T-helper 9 cell (primary cell): ENCODE results near the gene SH3TC1.

Source experiments
- DNase-seq: peaks from one replicate; pipeline ENCODE4 v3.0.0-alpha.2; 2020

SH3TC1 gene

DNA sequence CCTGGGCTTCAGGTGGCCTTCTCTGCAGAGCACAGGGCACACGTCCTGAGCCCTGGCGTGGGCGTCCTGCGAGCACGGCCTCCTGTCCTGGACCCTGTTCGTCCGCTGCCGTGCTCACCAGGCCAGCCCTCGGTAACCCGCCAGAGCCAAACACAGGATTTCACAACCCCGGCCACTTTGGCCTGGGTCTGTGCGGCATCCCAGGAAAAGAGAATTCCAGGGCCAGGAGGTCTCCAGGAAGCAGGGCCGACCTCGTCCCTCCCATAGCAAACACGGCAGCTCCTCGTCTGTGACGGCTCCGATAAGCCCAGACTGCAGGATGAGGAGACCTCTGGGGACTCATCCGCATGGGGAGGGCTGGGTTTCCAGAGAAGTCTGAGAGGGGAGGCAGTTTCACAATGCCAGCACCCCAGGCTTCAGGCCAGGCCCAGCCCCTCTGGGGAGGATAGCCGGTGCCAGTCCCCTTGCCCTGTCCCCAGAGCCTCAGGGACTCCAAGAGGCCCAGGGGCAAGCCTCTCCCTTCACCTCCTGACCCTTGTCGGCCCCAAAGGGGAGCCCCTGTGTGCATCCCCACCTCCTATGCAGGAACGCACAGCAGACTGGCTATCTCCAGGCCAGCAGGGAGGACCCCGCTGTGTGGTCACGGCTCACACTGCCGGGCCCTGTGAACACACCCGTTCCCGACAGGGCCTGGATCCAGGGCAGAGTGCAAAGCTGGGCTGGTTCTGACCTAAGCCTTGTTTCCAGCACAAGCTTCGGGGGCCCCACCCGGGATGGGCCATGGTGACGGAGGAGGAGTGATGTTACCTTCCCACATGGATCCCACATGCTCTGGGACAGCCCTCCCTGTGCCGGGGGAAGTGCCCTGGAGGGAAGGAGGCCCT lies 48.2 kb downstream of the SH3TC1 start:
- no peak for DNase-seq

DNA sequence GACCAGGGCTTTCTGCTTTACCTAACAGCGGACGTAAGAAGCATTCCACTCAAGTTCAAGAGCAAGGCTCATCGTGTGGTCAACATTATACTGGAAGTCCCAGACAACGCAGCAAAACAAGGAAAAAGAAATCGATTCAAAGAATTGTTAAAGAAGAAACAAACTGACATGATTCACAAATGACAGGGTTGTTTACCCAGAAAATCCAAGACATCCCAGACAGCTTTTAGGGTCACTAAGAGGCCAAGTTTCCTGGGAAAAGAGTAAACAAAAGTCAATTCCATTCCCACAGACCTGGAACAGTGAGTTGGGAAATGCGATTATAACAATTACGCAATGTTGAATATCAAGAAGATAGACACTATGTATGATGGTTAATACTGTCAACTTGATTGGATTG lies 49.0 kb downstream of the SH3TC1 start:
- no peak for DNase-seq

DNA sequence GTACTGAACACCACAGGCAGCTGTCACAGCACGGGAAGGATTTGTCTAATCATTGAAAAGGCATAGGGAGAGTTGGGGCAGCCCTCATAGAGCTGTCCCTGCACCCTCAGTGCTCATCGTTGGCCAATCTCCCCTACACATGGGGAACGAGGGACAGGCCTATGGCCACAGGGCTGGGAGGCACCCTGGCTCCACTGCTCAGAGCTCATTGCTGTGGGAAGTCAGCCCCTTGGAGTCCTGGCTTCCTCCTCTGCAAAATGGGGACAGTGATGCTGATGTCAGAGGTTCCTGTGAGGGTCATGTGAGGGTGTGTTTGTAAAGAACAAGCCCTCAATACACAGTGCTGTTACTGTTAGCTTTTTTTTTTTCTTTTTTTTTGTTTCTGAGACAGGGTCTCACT lies 51.1 kb downstream of the SH3TC1 start:
- DNase-seq = no peak

DNA sequence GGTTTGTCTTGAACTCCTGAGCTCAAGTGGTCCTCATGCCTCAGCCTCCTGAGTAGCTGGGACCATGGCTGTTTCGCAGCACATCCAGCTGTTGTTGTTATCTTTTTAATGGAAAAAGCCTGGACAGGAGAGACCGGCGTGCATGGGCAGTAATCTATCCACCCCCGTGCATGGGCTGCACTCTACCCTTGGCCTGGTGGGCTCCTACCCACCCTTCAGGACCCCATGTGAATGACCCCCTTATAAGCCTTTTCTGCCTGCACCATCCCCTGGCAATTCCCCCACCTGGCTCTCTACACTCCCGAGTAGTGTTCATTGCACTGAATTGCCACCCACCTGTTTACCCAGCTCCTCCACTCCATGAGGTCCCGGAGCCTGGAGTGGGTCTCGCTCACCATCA lies 51.5 kb downstream of the SH3TC1 start:
- DNase-seq = no peak

DNA sequence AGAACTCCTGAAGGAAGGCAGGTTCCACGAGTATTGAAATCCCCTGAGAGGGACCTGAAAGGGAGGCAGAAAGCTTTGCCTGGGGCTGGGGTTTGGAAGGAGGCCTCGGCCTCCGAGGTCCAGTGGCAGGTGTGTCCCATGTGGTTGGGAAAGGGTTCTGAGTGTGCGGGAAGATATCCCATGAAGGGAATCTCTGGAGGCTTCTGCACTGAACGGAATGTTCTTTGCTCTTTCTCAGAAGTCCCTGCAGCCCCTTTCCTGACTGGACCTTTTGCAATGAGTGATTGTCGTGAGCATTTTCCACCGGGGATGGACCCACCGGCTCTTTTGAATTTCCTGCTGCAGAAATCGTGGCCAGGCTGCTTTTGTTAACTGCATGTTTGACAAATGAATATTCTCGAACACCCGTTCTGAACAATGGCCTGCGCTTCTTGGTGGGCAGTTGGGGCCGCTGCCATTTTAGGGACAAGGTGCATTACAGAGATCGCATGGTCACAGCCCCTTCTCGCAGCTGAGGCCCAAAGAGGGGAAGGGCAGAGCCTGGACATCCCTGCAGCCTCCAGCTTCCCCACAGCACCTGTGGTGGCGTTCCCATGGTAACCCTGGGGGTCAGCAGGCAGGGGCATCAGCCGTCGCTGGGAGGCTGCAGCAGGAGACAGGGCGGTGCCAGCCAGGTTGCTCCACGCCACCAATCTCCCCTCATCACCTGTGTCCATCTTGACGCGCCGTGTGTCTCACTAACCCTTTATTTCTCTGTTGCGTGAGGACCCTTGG lies 52.2 kb downstream of the SH3TC1 start:
- DNase-seq = no peak

DNA sequence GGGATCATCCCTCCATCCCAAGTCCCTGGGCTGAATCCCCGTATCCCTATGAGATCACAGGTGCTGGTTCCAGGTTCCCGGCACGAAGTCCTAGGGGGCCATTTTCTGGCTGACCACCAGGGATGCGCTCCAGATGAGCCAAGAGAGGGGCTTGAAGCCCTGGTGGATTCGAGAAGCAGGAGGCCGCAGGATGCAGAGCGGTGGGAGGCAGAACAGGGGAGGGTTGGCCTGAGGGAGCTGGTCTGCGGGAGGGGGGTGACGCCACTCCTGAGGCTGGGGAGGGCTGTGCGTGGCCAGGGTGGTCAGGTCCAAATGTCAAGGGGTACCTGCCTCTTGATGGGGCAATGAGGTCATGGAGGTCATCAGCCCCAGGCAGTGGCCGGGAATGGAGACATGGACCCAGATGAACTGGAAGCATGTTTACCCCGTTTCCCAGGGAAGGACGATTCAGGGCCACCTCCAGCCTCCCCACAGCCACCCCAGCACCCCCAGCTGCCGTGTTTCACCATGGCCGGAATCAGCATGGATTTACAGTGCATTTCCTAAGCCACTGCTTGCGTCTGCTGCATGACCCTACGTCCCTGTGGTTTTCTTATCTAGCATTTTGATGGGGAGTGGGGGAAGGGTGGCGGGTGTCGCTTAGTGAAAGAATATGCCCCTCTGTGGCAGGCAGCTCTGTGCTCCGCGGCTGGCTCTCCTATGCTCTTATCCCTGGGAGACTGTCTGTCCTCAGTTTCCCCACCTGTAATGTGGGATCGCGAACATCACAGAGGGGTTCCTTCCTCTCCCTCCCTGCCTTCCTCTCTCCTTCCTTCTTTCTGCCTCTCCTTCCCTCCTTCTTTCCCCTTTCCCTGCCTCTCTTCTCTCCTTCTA lies 53.4 kb downstream of the SH3TC1 start:
- DNase-seq = no peak

DNA sequence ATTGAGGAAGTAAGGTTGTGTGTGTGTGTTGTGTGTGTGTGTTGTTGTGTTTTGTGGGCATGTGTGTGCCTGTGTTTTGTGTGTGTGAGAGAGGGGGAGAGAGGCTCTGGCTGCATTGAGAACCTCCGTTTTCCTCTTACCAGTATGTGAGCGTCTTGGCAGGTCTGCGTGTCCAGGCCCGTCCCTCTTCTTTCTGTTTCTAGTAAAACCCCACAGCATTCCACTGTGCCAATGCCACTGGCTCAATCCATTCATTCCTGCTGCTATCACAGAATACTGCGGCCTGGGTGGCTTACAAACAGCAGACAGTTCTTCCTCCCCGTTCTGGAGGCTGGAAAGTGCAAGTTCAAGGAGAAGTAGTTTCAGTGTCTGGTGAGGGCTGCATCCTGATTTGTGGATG lies 55.0 kb downstream of the SH3TC1 start:
- no peak for DNase-seq

DNA sequence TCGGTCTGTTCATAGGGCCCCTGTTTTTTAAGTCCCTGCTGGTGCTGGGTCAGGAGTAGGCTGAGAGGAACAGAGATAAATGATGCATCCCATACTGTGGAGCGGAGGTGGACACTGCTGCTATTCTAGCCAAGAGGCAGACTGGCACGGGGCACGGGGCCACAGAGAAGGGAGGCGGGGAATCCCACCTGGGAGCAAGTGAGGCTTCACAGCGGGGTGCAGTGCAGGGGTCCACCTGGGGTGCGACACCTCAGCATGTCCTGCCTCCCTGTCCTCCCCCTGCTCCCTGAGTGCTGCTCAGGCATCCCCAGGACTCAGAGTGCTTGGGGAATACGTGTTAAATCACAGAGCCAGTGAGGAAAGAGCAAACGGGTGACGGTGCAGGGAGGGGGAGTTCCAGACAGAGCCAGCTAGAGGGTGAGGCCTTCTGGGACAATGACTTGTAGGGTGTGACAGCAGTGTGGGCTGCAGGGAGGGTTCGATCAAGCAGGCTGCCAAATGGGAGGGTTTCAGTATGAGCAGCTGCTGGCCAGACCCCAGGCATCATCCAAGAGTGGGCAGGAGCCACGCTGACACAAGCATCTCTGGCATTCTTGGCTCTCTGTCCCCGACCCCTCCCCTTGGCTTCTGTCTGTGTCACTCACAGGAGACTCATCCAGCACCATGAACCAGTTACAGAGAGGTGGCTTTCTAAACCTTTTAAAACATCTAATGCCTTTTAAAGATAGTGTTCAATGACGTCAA lies 56.8 kb downstream of the SH3TC1 start:
- DNase-seq = no peak

DNA sequence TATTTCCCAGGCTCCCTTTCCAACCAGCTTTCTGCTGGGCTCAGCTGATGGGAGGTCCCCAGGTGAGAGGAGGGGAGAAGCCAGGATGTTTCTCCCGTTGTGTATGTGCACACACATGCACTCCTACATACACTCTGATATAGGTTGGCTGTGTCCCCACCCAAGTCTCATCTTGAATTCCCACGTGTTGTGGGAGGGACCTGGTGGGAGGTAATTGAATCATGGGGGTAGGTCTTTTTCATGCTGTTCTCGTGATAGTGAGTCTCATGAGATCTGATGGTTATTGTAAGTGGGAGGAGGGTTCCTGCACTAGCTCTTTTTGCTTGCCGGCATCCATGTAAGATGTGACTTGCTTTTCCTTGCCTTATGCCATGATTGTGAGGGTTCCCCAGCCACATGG lies 58.8 kb downstream of the SH3TC1 start:
- DNase-seq = no peak

DNA sequence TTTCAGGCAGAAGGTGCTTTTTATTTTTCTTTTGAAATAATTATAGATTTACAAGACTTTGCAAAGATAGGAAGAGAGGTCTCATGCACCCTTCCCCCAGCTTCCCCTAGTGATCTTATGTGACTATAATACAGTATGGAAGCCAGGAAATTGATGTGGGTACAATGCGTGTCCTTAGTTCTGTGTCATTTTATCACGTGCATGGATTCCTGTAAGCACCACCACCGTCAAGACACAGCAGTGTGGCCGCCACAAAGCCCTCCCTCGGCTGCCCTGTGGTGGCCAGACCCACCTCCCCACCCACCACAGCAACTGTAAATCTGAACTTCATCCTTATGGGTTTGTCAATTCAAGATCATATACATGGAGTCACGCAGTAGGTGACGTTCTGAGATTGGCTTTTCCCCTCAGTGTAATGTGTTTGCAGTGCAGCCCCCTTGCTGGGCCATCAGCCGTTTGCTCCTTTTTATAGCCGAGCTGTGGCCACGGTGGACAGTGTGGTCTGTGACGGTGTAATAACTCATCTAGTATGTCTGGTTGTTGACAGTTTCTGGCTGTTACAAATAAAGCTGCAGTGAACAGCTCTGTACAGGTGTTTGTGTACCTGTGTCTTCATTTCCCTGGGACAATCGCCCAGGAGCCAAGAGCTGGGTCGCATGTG lies 59.6 kb downstream of the SH3TC1 start:
- no peak for DNase-seq

DNA sequence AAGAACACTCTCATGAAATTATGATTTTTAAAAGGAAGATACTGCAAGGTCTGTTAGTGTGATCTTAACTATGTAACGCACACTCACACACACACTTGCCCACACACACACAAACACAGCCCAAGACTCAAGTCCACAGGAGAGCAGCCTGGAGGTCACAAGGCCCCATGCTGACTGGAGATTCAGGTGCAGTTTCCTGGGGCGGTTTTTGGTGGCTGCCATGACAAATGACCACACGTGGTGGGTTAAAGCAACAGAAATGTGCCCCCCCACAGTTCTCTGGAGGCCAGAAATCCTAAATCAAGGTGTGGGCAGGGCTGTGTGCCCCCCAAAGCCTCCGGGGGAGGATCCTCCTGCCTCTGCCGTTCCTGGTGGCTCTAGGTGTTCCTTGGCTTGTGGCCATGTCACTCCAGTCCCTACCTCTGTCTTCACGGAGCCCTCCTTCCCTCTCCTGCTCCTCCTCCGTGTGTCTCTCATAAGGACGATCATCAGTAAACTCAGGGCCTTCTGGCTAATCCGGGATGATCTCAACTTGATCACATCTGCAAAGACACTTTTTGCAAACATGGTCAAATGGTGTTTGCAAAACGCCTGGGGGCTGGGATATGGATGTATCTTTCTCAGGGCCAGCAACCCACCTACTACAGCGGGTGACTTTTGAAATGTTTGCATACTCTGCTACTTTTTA lies 60.8 kb downstream of the SH3TC1 start:
- DNase-seq = no peak

DNA sequence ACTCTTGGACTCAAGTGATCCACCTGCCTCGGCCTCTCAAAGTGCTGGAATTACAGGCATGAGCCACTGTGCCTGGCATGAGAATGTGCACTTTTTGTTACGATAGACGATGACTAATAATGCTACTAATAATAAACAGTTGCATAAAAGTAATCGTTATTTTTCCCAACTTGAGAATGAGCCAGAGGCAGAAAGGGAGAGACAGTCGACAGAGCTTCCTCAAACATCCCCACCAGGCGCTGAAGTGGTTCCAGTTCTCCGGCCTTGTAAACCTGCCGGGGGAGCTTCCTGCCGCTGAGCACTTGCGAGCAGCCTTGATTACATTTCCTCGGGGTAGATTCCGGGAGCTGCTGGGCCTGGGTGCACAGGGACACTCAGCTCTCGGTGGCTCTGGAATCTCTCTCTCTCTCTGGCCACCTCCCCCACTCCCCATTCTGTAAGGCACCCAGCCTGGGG lies 61.6 kb downstream of the SH3TC1 start:
- no peak for DNase-seq

DNA sequence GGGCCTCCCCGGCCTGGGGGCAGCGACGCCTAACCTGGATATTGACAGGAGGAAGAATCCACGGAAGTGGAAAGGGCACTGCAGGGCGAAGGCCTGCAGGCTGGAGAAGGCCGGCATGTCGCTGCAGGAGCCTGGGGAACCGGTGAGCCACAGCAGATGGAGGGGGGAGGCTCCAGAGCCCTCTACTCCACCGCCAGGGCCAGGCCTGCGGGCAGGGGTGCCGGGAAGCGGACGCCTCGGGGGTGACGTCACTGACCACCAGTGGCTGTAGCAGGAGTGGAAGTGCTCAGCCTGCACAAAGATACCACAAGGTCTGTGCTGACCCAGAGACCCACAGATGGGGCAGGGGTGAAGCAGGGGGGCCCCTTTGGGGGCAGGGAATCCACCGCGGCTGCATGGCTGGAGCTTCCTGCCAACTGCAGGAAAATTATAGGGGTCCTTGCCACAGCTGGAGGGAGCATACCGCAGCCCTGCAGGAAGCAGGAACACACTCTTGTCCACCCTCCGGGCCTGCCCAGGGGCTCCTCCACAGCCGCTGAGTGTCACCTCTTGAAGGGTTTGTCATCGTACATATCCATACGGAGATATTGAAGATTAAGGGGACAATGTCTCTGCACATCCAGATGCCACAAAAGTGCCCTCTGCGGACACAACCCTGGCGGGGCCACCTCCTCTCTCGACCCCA lies 62.9 kb downstream of the SH3TC1 start:
- no peak for DNase-seq

DNA sequence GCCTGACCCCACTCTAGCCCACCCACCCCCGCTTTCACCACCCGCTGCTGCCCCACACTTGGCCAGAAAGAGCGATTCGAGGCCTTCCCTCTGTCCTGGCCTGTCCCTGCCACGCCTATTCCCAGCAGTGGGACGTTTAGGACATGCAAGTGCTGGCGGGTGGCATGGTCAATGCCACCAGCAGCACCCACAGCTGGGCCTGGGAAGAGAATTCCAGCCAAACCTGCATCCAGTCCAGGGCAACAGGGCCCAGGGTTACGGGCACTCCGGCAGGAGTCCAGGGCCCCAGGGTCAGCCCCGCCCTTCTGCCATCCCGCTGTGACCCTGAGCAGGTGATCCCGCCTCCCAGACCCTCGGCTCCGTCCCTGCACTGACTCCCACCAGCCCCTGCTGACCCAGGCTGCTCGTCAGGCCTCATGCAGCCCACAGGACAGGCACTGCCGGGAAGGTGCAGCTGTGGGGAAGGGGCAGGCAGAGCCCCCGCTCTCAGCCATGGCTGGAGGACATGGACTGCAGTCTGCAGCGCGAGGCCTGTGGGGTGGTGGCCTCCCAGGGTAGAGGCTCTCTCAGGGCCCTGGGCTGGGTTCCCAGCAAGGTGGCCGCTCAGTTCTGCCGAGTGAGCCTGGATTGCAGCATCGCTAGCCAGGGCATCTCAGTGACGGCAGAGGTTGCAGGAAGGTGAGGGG lies 63.7 kb downstream of the SH3TC1 start:
- no peak for DNase-seq

DNA sequence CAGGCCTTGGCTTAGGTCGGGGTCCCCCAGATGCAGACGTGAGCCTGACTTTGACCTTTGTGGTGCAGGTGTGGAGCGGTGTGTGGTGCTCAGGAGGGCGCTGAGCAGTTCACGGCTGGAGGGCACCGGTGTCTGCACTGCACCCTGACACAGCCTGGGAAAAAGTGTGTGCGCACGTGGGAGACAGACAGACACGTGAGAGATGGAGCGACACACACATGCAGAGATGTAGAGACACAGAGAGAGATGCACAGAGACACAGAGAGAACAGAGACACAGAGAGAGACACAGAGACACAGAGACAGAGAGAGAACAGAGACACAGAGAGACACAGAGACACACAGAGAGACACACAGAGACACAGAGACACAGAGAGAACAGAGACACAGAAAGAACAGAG lies 64.3 kb downstream of the SH3TC1 start:
- DNase-seq = no peak

DNA sequence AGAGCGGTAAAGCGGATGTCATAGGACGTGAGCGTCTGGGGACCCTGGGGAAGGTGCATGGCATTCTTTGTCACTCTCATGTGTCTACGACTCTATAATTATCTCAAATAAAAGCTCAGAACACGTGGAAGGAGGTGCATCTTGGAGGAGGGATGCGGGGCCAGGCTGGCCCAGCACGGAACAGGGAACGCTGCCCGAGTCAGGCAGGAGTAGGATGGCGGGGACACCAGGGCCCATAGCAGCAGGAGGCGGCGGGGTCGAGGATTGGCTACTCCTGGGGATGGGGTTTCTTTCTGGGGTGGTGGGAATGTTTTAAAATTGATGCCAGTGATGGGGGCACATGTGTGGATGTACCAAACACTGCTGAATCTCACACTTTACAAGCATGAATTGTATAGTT lies 65.0 kb downstream of the SH3TC1 start:
- no peak for DNase-seq

DNA sequence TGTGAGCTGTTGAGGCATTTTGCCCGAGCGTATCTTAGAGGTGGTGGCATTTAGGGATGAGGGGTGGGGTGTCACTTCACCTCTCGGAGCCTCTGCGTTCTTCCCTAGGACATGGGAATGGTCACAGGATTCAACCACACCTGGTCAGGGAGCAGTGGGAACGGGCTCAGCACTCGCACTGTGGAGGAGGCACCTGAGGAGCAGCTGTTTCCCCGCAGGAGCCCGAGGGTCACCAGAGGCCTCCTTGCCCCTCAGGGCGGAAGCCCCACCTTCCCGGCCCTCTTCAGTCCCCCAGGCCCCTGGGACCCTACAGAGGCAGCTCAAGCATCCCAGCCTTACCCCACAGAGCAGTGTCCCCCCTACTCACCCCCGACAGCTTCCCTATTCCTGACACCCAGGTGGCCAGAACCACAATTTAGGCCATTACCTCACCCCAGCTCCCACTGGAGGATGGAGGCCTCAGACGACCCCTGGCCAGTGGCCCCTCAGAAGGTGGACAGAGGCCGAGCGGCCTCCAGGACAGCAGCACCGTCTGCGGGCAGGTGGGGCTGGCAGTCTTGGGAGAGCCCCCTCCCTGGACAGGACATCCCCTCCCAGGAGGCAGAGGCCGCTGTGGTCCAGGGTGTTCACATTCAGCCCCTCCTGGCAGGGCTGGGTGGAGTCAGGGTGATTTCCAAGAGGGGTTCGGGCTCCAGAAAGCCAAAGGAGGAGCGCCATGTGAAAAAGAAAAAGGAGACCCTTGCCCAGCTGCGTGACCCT lies 66.3 kb downstream of the SH3TC1 start:
- no peak for DNase-seq

DNA sequence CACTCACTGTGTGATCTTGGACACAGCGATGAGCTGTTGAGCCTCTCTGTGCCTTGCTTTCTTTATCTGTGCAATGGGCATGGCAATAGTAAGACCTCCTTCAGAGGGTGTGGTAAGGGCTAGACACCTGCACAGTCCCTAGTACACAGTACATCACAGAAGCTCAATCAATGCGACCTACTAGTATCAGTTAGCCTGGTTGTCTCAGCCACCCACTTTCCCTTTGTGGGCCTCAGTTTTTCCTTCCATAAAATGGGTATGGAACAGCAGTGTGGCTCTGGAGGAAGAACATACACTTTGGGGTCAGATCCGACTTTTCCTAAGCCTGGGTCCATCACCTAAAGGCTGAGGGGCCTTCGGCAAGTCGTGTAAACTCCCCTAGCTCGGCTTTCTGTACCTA lies 67.0 kb downstream of the SH3TC1 start:
- DNase-seq = no peak

DNA sequence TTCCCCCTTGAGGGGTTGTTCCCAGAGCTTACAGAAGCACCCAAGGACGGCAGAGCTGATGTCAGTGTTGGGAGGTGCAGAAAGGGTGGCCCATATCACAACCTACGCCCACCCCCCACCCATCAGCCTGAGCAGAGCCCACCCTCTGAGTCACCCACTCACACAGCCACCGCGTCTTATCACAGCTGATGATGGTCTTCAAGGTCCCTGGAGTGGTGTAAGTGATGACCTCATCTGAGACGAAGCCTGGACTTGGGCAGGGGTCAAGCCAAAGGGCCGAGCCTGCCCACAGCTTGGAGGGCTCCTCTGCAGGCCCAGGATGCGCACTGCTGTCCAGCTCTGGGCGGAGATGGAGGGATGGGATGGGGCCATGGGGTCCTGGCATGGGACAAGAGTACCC lies 67.4 kb downstream of the SH3TC1 start:
- DNase-seq = no peak
